Renal pelvis (tissue), 3 donors: ENCODE results near the gene SCYGR2. TPM values are rescaled to one million over a fixed set of nuclear protein-coding genes. Genes with fewer than 3 reads are reported as not detected.

ENCODE experiments used
- polyA plus RNA-seq, 3 donors: library from polyadenylated mRNA; unstranded; fragments of 120-200 nt; gene quantifications; one replicate each; pipeline ENCODE4 v1.2.1, GENCODE V29; 2013; ENCODE audit not compliant: insufficient read length in 3 of 3

The SCYGR2 gene
- polyA plus RNA-seq, 3 donors = not detected

Other genes with a start within 250 kb of the SCYGR2 start
- gene TM4SF20, start 219.6 kb upstream of the SCYGR2 start, polyA plus RNA-seq = under 1 TPM; 0.11 to 0.16 (median 0.16) TPM
- gene SCYGR1, start 210.9 kb upstream of the SCYGR2 start, polyA plus RNA-seq = not detected
- gene AGFG1, start 126.7 kb upstream of the SCYGR2 start, polyA plus RNA-seq = 10 to 100 TPM; 68.5 to 78.6 (median 71.1) TPM
- gene SCYGR3, start 15.9 kb downstream of the SCYGR2 start, polyA plus RNA-seq = not detected
- under 1 TPM in 1 of 3 donors, not detected in 2; 0.09 TPM for gene SCYGR4, start 18.6 kb downstream of the SCYGR2 start, polyA plus RNA-seq
- gene SCYGR5, start 67.9 kb downstream of the SCYGR2 start, polyA plus RNA-seq = not detected
- gene SLC19A3, start 119.1 kb downstream of the SCYGR2 start, polyA plus RNA-seq = 10 to 100 TPM in 2 of 3 donors, 1 to 10 TPM in 1; 7.4 to 11.6 (median 10.6) TPM
- not detected for gene SCYGR6, start 125.9 kb downstream of the SCYGR2 start, polyA plus RNA-seq
- gene SCYGR7, start 129.4 kb downstream of the SCYGR2 start, polyA plus RNA-seq = not detected
- gene SCYGR8, start 147.0 kb downstream of the SCYGR2 start, polyA plus RNA-seq = not detected
- under 1 TPM in 2 of 3 donors, not detected in 1; 0.60 to 0.66 TPM for gene CCL20, start 214.9 kb downstream of the SCYGR2 start, polyA plus RNA-seq